Endometrial microvascular endothelial cells (primary cell): ENCODE data around the gene COMMD8. TPM values are rescaled to one million over a fixed set of nuclear protein-coding genes. Genes with fewer than 3 reads are reported as not detected.

Experiments used
- in situ Hi-C: cut with HindIII; loops from 2 replicates; pipeline ENCODE4 v1.10.0; 2017; ENCODE audit warnings: low sequenced_read_pairs, low pct_unique_long_range_greater_than_20kb; ENCODE audit errors: inconsistent ontology term
- total RNA-seq: library from RNA; depleted of rRNA; stranded (reverse); fragments of >200 nt; gene quantifications from one replicate; pipeline ENCODE4 v1.2.3, GENCODE V29; 2015; ENCODE audit errors: inconsistent ontology term

COMMD8 gene
- total RNA-seq, 1 donor from 2014 or later = 40.7 TPM

GRCh38 chr4:47413521-47413920 lies 50.0 kb downstream of the COMMD8 start:
- in situ Hi-C loops = no loop called here

DNA sequence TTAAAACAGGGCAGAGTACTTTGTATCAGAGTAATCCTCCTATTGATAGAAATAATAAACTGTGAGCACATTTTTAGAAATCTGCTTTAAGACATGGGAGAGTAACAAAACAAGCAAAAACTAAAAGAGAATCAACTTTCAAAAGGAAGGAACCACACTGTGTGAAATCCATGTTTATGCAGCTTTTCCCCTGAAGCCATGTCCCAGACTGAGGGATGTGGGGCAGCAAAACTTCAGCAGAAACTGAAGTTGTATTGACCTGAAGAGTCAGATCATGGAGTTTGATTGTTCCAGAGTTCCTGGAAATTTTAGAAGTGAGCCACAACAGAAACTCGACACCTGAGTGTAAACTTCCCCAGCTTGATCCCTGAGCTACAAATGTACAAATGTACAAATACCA lies 53.2 kb downstream of the COMMD8 start:
- in situ Hi-C loops = no loop called here

DNA sequence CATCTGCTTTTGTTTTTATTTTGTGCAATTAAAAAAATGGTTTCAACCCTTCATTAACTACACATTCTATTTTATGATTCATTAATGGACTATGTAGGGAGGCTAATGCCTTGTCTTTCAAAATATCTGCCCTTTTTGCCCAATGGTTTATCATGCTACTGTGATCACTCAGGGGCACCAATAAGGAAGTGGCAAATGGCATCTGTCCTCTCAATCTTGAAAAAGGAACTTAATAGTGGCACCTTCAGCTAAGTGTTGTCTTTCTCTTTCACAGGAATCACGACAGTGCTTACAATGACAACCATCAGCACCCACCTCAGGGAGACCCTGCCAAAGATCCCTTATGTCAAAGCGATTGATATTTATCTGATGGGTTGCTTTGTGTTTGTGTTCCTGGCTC lies 57.1 kb downstream of the COMMD8 start:
- in situ Hi-C loops = no loop called here

Other genes with a start within 250 kb of the COMMD8 start
- 21.1 TPM for gene ATP10D, start 21.6 kb upstream of the COMMD8 start, total RNA-seq